Measurements from ENCODE around the gene G6PC1. TPM values are rescaled to one million over a fixed set of nuclear protein-coding genes. Genes with fewer than 3 reads are reported as not detected.
"Not testable (repeated sequence)": the region's sequence is repeated elsewhere in the genome, so short reads cannot be mapped to it uniquely, and the experiment has no call there.

Gene G6PC1
- total and polyA plus RNA-seq, 7 donors: 0.03 TPM; not detected in 6

- Histone ChIP-seq H3K4me3 (no peak overlapping the region), H3K4me1 (no peaks in the 10 kb centered on the region), H3K27me3 (ENCODE audit: insufficient read depth in 3 of 3, low read length in 2 of 3) (no peaks in the 10 kb centered on the region), H3K36me3 (ENCODE audit: insufficient read depth in 1 of 2, low read depth in 1 of 2) (no peaks in the 10 kb centered on the region), H3K9me3 (peaks cover 5% of the 10 kb centered on the region), H3K27ac (no peak overlapping the region)
- DNase-seq (no peak), ATAC-seq (no peak)
- TF ChIP-seq CTCF (IDR thresholded peaks at IDR 0.05): no peak
- 93 to 96% (median 94%) methylated on average over 12 of the region's 12 CpGs for WGBS, 3 donors
- intact Hi-C loops (cut with DNase I): no loop called here
Observed at GRCh38 chr17:42868338-42868737, 32.3 kb upstream of the G6PC1 start.

- peaks cover 5% of the 10 kb centered on the region for H3K9me3 ChIP-seq
- H3K4me1 ChIP-seq: no peaks in the 10 kb centered on the region
- H3K27ac ChIP-seq: no peak overlapping the region
- no peak for TF ChIP-seq CTCF (IDR thresholded peaks at IDR 0.05)
- intact Hi-C loops (cut with DNase I): no loop called here
- no peaks in the 10 kb centered on the region for H3K36me3 ChIP-seq (ENCODE audit: insufficient read depth in 1 of 2, low read depth in 1 of 2)
- no peaks in the 10 kb centered on the region for H3K27me3 ChIP-seq (ENCODE audit: insufficient read depth in 3 of 3, low read length in 2 of 3)
- DNase-seq (no peak), ATAC-seq (no peak)
- WGBS, 3 donors: 87 to 91% (median 90%) methylated on average over 4 of the region's 4 CpGs
- no peak overlapping the region for H3K4me3 ChIP-seq
Observed at GRCh38 chr17:42871647-42872046, 29.0 kb upstream of the G6PC1 start.

GRCh38 chr17:42872251-42872965 is 28.2 kb upstream of the G6PC1 start:
- Histone ChIP-seq H3K9me3 (peaks cover 5% of the 10 kb centered on the region), H3K27ac (no peak overlapping the region), H3K27me3 (ENCODE audit: insufficient read depth in 3 of 3, low read length in 2 of 3) (no peaks in the 10 kb centered on the region), H3K36me3 (ENCODE audit: insufficient read depth in 1 of 2, low read depth in 1 of 2) (no peaks in the 10 kb centered on the region), H3K4me1 (no peaks in the 10 kb centered on the region), H3K4me3 (no peak overlapping the region)
- 92 to 95% (median 92%) methylated on average over 13 of the region's 13 CpGs for WGBS, 3 donors
- no peak for TF ChIP-seq CTCF (IDR thresholded peaks at IDR 0.05)
- intact Hi-C loops (cut with DNase I): no loop called here
- no peak for ATAC-seq
- no peak for DNase-seq

GRCh38 chr17:42873315-42873714 is 27.3 kb upstream of the G6PC1 start:
- no peak overlapping the region for H3K27ac ChIP-seq
- intact Hi-C loops (cut with DNase I): no loop called here
- 68 to 76% (median 72%) methylated on average over 6 of the region's 6 CpGs for WGBS, 3 donors
- ATAC-seq (no peak), DNase-seq (no peak)
- H3K9me3 ChIP-seq: peaks cover 5% of the 10 kb centered on the region
- no peak overlapping the region for H3K4me3 ChIP-seq
- no peaks in the 10 kb centered on the region for H3K36me3 ChIP-seq (ENCODE audit: insufficient read depth in 1 of 2, low read depth in 1 of 2)
- H3K4me1 ChIP-seq: no peaks in the 10 kb centered on the region
- no peaks in the 10 kb centered on the region for H3K27me3 ChIP-seq (ENCODE audit: insufficient read depth in 3 of 3, low read length in 2 of 3)
- TF ChIP-seq CTCF (IDR thresholded peaks at IDR 0.05): no peak

- H3K36me3 ChIP-seq (ENCODE audit: insufficient read depth in 1 of 2, low read depth in 1 of 2); intact Hi-C loops (cut with DNase I); ATAC-seq; DNase-seq; H3K4me3 ChIP-seq; H3K9me3 ChIP-seq; H3K27me3 ChIP-seq (ENCODE audit: insufficient read depth in 3 of 3, low read length in 2 of 3); H3K4me1 ChIP-seq; H3K27ac ChIP-seq: not testable (repeated sequence)
- WGBS, 3 donors: 41 to 55% (median 47%) methylated on average over 8 to 9 of the region's 12 CpGs
Observed at GRCh38 chr17:42873932-42874695, 26.5 kb upstream of the G6PC1 start.

All from psoas muscle (tissue), 8 donors.